ENCODE data around the gene THAP4.
"Not testable (repeated sequence)": the region's sequence is repeated elsewhere in the genome, so short reads cannot be mapped to it uniquely, and the experiment has no call there.

THAP4 gene

GRCh38 chr2:241567776-241568175 is 69.2 kb downstream of the THAP4 start:
- Histone ChIP-seq H3K36me3 (ENCODE audit: low read length) (no peaks in the 10 kb centered on the region), H3K27me3 (ENCODE audit: low read length) (no peaks in the 10 kb centered on the region), H4K20me1 (ENCODE audit: low read depth, low read length) (no peaks in the 10 kb centered on the region), H3K79me2 (ENCODE audit: insufficient read depth, low read length) (no peaks in the 10 kb centered on the region), H2AFZ (ENCODE audit: low read depth, low read length, severe bottlenecking) (no peak overlapping the region), H3F3A (ENCODE audit: insufficient read depth) (no peaks in the 10 kb centered on the region), H3K9me2 (replicated peaks; ENCODE audit: insufficient read depth, low read length) (no peaks in the 10 kb centered on the region), H3K9ac (ENCODE audit: low read length) (no peak overlapping the region), H3K27ac (ENCODE audit: low read depth, low read length) (no peak overlapping the region), H3K4me3 (ENCODE audit: insufficient read depth, low read length, poor library complexity, severe bottlenecking) (no peak overlapping the region), H3K4me2 (ENCODE audit: low read depth, low read length, poor library complexity, severe bottlenecking) (no peak overlapping the region), H3K9me3 (ENCODE audit: insufficient read depth, low read length) (no peaks in the 10 kb centered on the region)
- no peak for TF ChIP-seq CTCF (IDR thresholded peaks at IDR 0.05; ENCODE audit: insufficient read depth, low read length, poor library complexity, severe bottlenecking)
- no peak for TF ChIP-seq EZH2phosphoT487 (conservative IDR thresholded peaks at IDR 0.05; ENCODE audit: low read length)

DNA sequence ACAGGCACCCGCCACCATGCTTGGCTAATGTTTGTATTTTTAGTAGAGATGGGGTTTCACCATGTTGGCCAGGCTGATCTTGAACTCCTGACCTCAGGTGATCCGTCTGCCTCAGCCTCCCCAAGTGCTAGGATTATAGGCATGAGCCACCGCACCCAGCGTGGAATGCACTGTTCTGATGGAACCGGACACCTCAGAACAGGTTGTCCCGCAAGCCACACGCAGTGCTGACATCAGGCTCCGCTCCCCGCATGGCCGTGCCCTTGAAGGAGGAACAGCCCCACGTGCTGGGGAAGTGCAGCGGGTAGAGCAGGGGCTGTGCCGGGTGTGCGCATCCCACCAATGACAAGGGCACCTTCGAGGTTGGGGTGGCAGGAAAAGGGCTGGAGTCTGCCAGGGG is 69.7 kb downstream of the THAP4 start:
- not testable (repeated sequence) for H2AFZ ChIP-seq (ENCODE audit: low read depth, low read length, severe bottlenecking); H3K36me3 ChIP-seq (ENCODE audit: low read length); H3F3A ChIP-seq (ENCODE audit: insufficient read depth); H3K27ac ChIP-seq (ENCODE audit: low read depth, low read length); H3K4me3 ChIP-seq (ENCODE audit: insufficient read depth, low read length, poor library complexity, severe bottlenecking); H4K20me1 ChIP-seq (ENCODE audit: low read depth, low read length); H3K4me2 ChIP-seq (ENCODE audit: low read depth, low read length, poor library complexity, severe bottlenecking); H3K9ac ChIP-seq (ENCODE audit: low read length); H3K9me2 ChIP-seq (replicated peaks; ENCODE audit: insufficient read depth, low read length); H3K27me3 ChIP-seq (ENCODE audit: low read length); H3K79me2 ChIP-seq (ENCODE audit: insufficient read depth, low read length); H3K9me3 ChIP-seq (ENCODE audit: insufficient read depth, low read length)

DNA sequence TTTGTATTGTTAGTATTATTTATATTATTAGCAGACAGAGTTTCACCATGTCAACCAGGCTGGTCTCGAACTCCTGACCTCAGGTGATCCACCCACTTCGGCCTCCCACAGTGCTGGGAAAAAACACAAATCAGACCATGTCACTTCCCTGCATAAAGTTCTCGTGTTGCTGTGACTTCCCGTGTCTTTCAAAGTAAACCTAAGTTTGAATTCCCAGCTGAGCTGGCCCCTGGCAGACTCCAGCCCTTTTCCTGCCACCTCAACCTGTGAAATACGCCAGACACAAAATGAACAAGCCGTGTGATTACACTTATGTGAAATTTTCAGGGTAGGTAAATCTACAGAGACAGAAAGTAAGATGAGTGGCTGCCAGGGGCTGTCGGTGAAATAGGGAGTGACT is 70.5 kb downstream of the THAP4 start:
- Histone ChIP-seq H3K27me3 (ENCODE audit: low read length) (no peaks in the 10 kb centered on the region), H3K27ac (ENCODE audit: low read depth, low read length) (no peak overlapping the region), H3K79me2 (ENCODE audit: insufficient read depth, low read length) (no peaks in the 10 kb centered on the region), H3F3A (ENCODE audit: insufficient read depth) (no peaks in the 10 kb centered on the region), H3K9me3 (ENCODE audit: insufficient read depth, low read length) (no peaks in the 10 kb centered on the region), H3K36me3 (ENCODE audit: low read length) (no peaks in the 10 kb centered on the region), H3K9ac (ENCODE audit: low read length) (no peak overlapping the region), H4K20me1 (ENCODE audit: low read depth, low read length) (no peaks in the 10 kb centered on the region), H3K4me2 (ENCODE audit: low read depth, low read length, poor library complexity, severe bottlenecking) (no peak overlapping the region), H3K4me3 (ENCODE audit: insufficient read depth, low read length, poor library complexity, severe bottlenecking) (no peak overlapping the region), H2AFZ (ENCODE audit: low read depth, low read length, severe bottlenecking) (no peak overlapping the region), H3K9me2 (replicated peaks; ENCODE audit: insufficient read depth, low read length) (no peaks in the 10 kb centered on the region)
- TF ChIP-seq EZH2phosphoT487 (conservative IDR thresholded peaks at IDR 0.05; ENCODE audit: low read length) (no peak), CTCF (IDR thresholded peaks at IDR 0.05; ENCODE audit: insufficient read depth, low read length, poor library complexity, severe bottlenecking) (no peak)

GRCh38 chr2:241566021-241566420 is 70.9 kb downstream of the THAP4 start:
- H3K27ac ChIP-seq (ENCODE audit: low read depth, low read length); H3K9me3 ChIP-seq (ENCODE audit: insufficient read depth, low read length); H2AFZ ChIP-seq (ENCODE audit: low read depth, low read length, severe bottlenecking); H3K9ac ChIP-seq (ENCODE audit: low read length); H3K4me2 ChIP-seq (ENCODE audit: low read depth, low read length, poor library complexity, severe bottlenecking); H3K4me3 ChIP-seq (ENCODE audit: insufficient read depth, low read length, poor library complexity, severe bottlenecking); H3K9me2 ChIP-seq (replicated peaks; ENCODE audit: insufficient read depth, low read length); H3K79me2 ChIP-seq (ENCODE audit: insufficient read depth, low read length); H3K36me3 ChIP-seq (ENCODE audit: low read length); H3K27me3 ChIP-seq (ENCODE audit: low read length); H3F3A ChIP-seq (ENCODE audit: insufficient read depth); H4K20me1 ChIP-seq (ENCODE audit: low read depth, low read length): not testable (repeated sequence)

Measured in SU-DHL-6 (cell line).